ENCODE measurements around the gene CSRP1. TPM values are rescaled to one million over a fixed set of nuclear protein-coding genes. Genes with fewer than 3 reads are reported as not detected.
"Not testable (repeated sequence)": the region's sequence is repeated elsewhere in the genome, so short reads cannot be mapped to it uniquely, and the experiment has no call there.

CSRP1 gene
- polyA plus RNA-seq, 1 donor from 2014 or later, result 4.2 TPM

- H3K79me2 ChIP-seq (replicated peaks; ENCODE audit: insufficient read depth, low read length), result no peaks in the 10 kb centered on the region
- no peaks in the 10 kb centered on the region for H3K9me2 ChIP-seq (ENCODE audit: insufficient read depth, low read length)
- H3K4me3 ChIP-seq (ENCODE audit: low read length), result no peak overlapping the region
- no peaks in the 10 kb centered on the region for H3K9me3 ChIP-seq (ENCODE audit: low read length)
- H3K27ac ChIP-seq (ENCODE audit: low read length), result no peak overlapping the region
- no peaks in the 10 kb centered on the region for H3K36me3 ChIP-seq (ENCODE audit: insufficient read depth, low read length)
- no peak overlapping the region for H2AFZ ChIP-seq (ENCODE audit: low read depth, low read length)
- H3K9ac ChIP-seq (ENCODE audit: low read length), result no peak overlapping the region
- H3K4me2 ChIP-seq (ENCODE audit: low read length), result no peak overlapping the region
- no peak for TF ChIP-seq EZH2 (IDR thresholded peaks at IDR 0.05; ENCODE audit: borderline replicate concordance, insufficient read depth, low read length, poor library complexity, severe bottlenecking)
- no peak for TF ChIP-seq EP300 (conservative IDR thresholded peaks at IDR 0.05; ENCODE audit: poor library complexity, severe bottlenecking)
- TF ChIP-seq RAD21 (conservative IDR thresholded peaks at IDR 0.05), result no peak
- no peak for TF ChIP-seq MXI1 (conservative IDR thresholded peaks at IDR 0.05; ENCODE audit: poor library complexity, severe bottlenecking)
- no peak for TF ChIP-seq SMC3 (conservative IDR thresholded peaks at IDR 0.05; ENCODE audit: poor library complexity)
- TF ChIP-seq POLR2AphosphoS5 (IDR thresholded peaks at IDR 0.05), result no peak
- no peak for TF ChIP-seq TAF1 (IDR thresholded peaks at IDR 0.05; ENCODE audit: low read depth)
- no peak for TF ChIP-seq REST (IDR thresholded peaks at IDR 0.05; ENCODE audit: borderline replicate concordance)
- TF ChIP-seq CTCF (IDR thresholded peaks at IDR 0.05; ENCODE audit: poor library complexity, severe bottlenecking), result no peak
- no peaks in the 10 kb centered on the region for H3K27me3 ChIP-seq (ENCODE audit: insufficient read depth, low read depth, low read length)
- no peaks in the 10 kb centered on the region for H3F3A ChIP-seq (ENCODE audit: insufficient read depth, low read length, poor library complexity, severe bottlenecking)
- no peaks in the 10 kb centered on the region for H4K20me1 ChIP-seq (ENCODE audit: insufficient read depth)
Observed at GRCh38 chr1:201551877-201552731, 45.2 kb upstream of the CSRP1 start.

- Histone ChIP-seq H2AFZ (ENCODE audit: low read depth, low read length) (no peak overlapping the region), H3K9me3 (ENCODE audit: low read length) (no peaks in the 10 kb centered on the region), H3F3A (ENCODE audit: insufficient read depth, low read length, poor library complexity, severe bottlenecking) (no peaks in the 10 kb centered on the region), H3K4me3 (ENCODE audit: low read length) (no peak overlapping the region), H4K20me1 (ENCODE audit: insufficient read depth) (no peaks in the 10 kb centered on the region), H3K4me2 (ENCODE audit: low read length) (no peak overlapping the region), H3K36me3 (ENCODE audit: insufficient read depth, low read length) (no peaks in the 10 kb centered on the region), H3K9ac (ENCODE audit: low read length) (no peak overlapping the region), H3K79me2 (replicated peaks; ENCODE audit: insufficient read depth, low read length) (no peaks in the 10 kb centered on the region), H3K27ac (ENCODE audit: low read length) (no peak overlapping the region), H3K27me3 (ENCODE audit: insufficient read depth, low read depth, low read length) (no peaks in the 10 kb centered on the region), H3K9me2 (ENCODE audit: insufficient read depth, low read length) (no peaks in the 10 kb centered on the region)
- TF ChIP-seq TAF1 (IDR thresholded peaks at IDR 0.05; ENCODE audit: low read depth) (no peak), RAD21 (conservative IDR thresholded peaks at IDR 0.05) (no peak), EZH2 (IDR thresholded peaks at IDR 0.05; ENCODE audit: borderline replicate concordance, insufficient read depth, low read length, poor library complexity, severe bottlenecking) (no peak), REST (IDR thresholded peaks at IDR 0.05; ENCODE audit: borderline replicate concordance) (no peak), CTCF (IDR thresholded peaks at IDR 0.05; ENCODE audit: poor library complexity, severe bottlenecking) (no peak), MXI1 (conservative IDR thresholded peaks at IDR 0.05; ENCODE audit: poor library complexity, severe bottlenecking) (no peak), SMC3 (conservative IDR thresholded peaks at IDR 0.05; ENCODE audit: poor library complexity) (no peak), EP300 (conservative IDR thresholded peaks at IDR 0.05; ENCODE audit: poor library complexity, severe bottlenecking) (no peak)
Observed at GRCh38 chr1:201551096-201551495, 44.2 kb upstream of the CSRP1 start.

- H3K9me2 ChIP-seq (ENCODE audit: insufficient read depth, low read length); H4K20me1 ChIP-seq (ENCODE audit: insufficient read depth); H3K4me3 ChIP-seq (ENCODE audit: low read length); H3K9me3 ChIP-seq (ENCODE audit: low read length); H3F3A ChIP-seq (ENCODE audit: insufficient read depth, low read length, poor library complexity, severe bottlenecking); H3K36me3 ChIP-seq (ENCODE audit: insufficient read depth, low read length); H3K79me2 ChIP-seq (replicated peaks; ENCODE audit: insufficient read depth, low read length); H3K27me3 ChIP-seq (ENCODE audit: insufficient read depth, low read depth, low read length); H2AFZ ChIP-seq (ENCODE audit: low read depth, low read length); H3K4me2 ChIP-seq (ENCODE audit: low read length); H3K27ac ChIP-seq (ENCODE audit: low read length); H3K9ac ChIP-seq (ENCODE audit: low read length): not testable (repeated sequence)
Observed at GRCh38 chr1:201549522-201549921, 42.6 kb upstream of the CSRP1 start.
